Amygdala (tissue), 56 donors: Measurements from ENCODE around the gene GLIS1.

Experiments
- DNase-seq, 56 donors: peaks; one replicate each; lab custom pipeline; 2025; lab: John Stamatoyannopoulos, UW

The GLIS1 gene

GRCh38 chr1:53696571-53696970, 42.4 kb downstream of the GLIS1 start:
- DNase-seq = no peak

DNA sequence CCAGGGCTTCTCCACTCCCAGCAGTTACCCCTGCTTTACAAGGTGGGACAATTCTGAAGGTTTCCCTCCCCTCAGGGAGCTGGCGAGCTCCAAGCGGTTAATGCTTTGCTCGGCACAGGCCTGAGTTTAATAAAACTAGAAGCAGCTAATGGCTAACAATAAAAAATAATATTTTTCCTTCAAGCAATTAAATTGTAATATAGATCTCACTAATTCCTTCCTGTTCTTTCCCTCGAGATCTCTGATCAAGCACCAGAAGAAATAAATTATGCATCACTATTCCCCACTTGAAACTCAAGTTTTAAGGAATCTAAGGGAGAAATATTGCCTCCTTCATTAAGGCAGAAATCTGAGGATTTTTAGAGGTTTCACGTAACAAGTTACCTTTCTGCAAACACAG, 42.9 kb downstream of the GLIS1 start:
- DNase-seq = no peak

- DNase-seq = no peak
Observed at GRCh38 chr1:53695116-53695515, 43.8 kb downstream of the GLIS1 start.

- no peak for DNase-seq
Observed at GRCh38 chr1:53694718-53695091, 44.3 kb downstream of the GLIS1 start.

- no peak for DNase-seq
Observed at GRCh38 chr1:53693773-53694717, 44.9 kb downstream of the GLIS1 start.

GRCh38 chr1:53693339-53693738, 45.6 kb downstream of the GLIS1 start:
- DNase-seq = no peak

GRCh38 chr1:53691326-53691725, 47.6 kb downstream of the GLIS1 start:
- no peak for DNase-seq

GRCh38 chr1:53690411-53690810, 48.6 kb downstream of the GLIS1 start:
- DNase-seq = no peak

DNA sequence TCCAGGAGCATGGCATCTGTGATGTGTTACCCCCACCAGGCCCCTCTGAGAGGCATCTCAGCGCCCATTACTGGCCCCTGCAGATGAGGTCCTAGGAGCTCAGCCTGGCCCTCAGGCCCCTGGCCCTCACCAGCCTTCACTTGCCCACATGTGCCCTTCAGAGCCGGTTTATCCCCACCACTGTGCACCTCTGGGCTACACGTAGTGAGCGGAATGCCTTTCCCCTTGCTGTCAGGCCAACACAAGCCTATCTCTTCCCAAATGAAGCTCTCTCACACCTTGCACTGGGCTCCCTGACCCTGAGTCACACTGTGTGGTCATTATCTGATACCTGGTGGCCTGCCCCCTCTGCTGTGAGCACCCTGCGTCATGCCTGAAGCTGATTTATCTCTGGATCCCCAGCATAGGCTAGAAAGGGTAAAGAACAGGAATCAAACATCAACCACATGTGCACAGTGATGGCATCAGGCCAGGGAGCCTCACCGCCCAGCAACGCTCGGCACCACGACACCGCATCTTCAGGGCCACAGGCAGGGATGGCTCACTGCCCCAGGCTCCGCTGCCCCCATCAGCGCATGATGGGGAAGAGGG, 49.1 kb downstream of the GLIS1 start:
- no peak for DNase-seq

DNA sequence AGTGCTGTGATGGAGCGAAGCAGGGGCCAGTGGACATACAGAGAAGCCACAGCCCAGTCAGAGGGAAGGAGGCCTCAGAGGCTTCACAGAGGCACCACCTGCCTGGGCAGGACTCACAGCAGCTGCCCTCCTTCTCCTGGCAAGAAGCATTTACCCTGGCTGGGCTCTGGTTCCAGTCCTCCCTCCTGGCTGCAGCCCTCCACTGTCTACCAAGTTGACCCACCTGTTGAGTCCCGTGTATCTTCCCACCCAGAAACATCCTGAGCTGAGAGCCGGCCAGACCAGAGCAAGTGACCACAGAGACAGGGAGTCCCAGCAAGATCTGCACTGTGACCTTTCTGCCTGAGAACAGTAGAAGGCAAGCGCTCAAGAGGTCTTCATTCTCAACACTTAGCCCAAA, 49.7 kb downstream of the GLIS1 start:
- no peak for DNase-seq

DNA sequence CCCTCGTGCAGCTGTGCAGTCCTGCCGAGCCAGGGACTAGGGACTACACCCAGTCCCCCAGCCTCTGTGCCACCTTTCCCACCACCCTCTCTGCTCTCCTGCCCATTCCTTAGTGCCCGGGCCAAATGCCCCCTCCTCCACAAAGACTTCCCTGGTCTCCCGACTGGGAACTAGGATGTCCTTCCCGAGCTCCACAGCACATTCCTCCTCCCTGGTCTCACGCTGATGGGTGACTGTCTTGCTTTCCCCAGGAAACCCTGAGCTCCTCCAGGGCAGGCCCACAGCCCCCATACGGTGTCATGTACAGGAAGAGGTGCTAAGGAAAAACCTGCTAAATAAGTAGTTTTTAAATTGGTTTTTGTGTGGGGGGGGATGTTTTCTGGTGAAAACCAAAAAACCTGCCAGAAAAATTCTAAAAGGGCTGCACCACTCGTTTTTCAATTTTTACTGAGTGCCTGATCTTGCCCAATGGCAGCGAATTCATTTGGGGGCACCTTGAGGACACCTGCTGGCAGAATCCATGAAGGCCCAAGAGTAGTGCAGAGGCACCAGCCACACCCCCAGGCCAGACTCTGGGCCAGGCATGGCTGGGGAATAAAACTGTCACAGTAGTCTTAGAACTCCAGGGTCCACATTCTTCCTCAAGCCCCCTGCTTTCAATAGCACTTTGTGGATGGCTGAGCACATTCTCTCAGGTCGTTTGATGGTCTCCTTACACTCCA, 50.4 kb downstream of the GLIS1 start:
- no peak for DNase-seq

DNA sequence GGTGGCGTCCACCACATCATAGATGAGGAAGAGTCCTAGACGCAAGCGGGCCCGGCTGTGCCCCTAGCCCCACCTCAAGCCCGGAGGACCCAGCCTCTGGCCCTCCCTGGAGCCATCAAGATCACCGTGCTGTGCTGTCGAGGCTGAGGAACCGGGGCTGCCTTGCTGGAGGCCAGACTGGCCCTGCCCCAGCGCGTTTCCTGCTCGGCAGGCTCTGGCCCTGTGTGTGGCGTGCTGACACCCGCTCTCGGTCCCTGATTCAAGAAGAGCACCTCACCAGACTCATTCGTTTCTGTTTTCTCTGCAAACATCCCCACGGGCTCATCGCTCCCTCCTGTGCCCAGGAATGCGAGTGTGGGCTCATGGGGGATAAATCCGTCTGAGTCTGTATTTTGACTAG, 51.1 kb downstream of the GLIS1 start:
- no peak for DNase-seq

GRCh38 chr1:53687426-53687825, 51.5 kb downstream of the GLIS1 start:
- no peak for DNase-seq

DNA sequence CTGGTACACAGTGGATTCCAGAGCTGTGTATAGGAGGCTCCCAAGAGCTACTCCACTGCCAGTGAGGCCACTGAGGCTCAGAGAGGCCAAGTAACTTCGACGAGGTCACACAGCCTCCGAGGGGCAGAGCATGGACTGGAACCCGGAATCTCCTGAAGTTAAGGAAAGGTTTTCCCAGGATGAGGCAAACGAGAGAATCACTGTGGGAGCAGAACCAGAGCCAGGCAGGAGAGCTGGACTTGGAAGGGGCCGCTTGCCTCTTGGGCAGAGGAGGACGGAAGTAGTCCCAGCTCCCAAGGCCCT, 52.0 kb downstream of the GLIS1 start:
- no peak for DNase-seq

GRCh38 chr1:53686091-53686964, 52.6 kb downstream of the GLIS1 start:
- DNase-seq = no peak

- no peak for DNase-seq
Observed at GRCh38 chr1:53685272-53686051, 53.5 kb downstream of the GLIS1 start.

DNA sequence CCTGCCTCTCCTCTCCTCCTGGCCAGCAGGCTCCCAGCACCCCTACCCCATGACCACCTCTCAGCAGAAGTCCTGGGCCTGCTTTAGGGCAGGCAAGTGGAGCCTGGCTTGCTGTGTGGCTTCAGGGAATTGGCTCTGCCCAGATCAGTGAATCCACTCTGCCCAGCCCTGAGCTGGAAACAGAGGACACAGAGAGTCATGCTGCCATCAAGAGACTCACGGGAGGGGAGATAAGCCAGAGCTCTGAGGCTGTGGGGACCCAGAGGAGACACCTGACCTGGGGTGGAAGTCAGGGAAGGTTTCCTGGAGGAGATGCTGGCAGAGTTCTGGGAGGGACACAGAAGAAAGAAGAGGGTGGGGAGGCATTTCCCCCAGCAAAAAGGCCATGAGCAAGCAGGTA, 54.2 kb downstream of the GLIS1 start:
- DNase-seq = no peak

GRCh38 chr1:53683986-53684740, 54.8 kb downstream of the GLIS1 start:
- DNase-seq = no peak

DNA sequence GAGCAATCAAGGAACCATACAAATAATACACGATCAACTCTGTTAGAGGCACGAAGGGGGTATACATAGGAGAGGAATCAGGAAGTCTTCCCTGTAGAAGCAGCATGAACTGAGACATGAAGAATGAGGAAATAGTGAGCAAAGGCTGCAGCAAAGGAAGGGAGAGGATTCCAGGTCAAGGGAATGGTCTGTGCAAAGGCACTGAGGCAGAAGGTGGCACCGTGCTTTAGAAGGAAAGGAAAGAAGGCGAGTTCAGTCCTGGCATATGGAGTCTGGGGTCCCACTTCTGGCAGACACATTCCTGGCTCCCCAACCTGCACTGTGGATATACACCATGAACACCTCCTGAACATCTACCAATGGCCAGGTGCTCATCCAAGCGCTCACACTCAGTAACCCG, 56.1 kb downstream of the GLIS1 start:
- DNase-seq = no peak
